CD4-positive, alpha-beta T cell treated with Interleukin-21 for 1 hour (primary cell): Measurements from ENCODE around the gene MMEL1.

Experiments
- DNase-seq: peaks from one replicate; pipeline ENCODE4 v3.0.0-alpha.2; 2020

MMEL1 gene

GRCh38 chr1:2603521-2604155 lies 29.2 kb downstream of the MMEL1 start:
- no peak for DNase-seq

- DNase-seq, result no peak
These were observed 29.8 kb downstream of the MMEL1 start for GRCh38 chr1:2602866-2603520.

GRCh38 chr1:2602311-2602835 lies 30.4 kb downstream of the MMEL1 start:
- DNase-seq, result no peak

- no peak for DNase-seq
These were observed 31.0 kb downstream of the MMEL1 start for GRCh38 chr1:2601721-2602303.

GRCh38 chr1:2598329-2598931 lies 34.4 kb downstream of the MMEL1 start:
- no peak for DNase-seq

- no peak for DNase-seq
These were observed 35.1 kb downstream of the MMEL1 start for GRCh38 chr1:2597441-2598328.

- no peak for DNase-seq
These were observed 36.1 kb downstream of the MMEL1 start for GRCh38 chr1:2596530-2597333.

- DNase-seq, result no peak
These were observed 36.8 kb downstream of the MMEL1 start for GRCh38 chr1:2595812-2596529.

GRCh38 chr1:2595261-2595811 lies 37.5 kb downstream of the MMEL1 start:
- no peak for DNase-seq

- DNase-seq, result no peak
These were observed 38.1 kb downstream of the MMEL1 start for GRCh38 chr1:2594641-2595131.

GRCh38 chr1:2594001-2594640 lies 38.7 kb downstream of the MMEL1 start:
- DNase-seq, result no peak

- DNase-seq, result no peak
These were observed 39.5 kb downstream of the MMEL1 start for GRCh38 chr1:2593251-2593878.

- DNase-seq, result no peak
These were observed 40.1 kb downstream of the MMEL1 start for GRCh38 chr1:2592672-2593071.

- no peak for DNase-seq
These were observed 41.1 kb downstream of the MMEL1 start for GRCh38 chr1:2591581-2592261.

GRCh38 chr1:2591233-2591580 lies 41.6 kb downstream of the MMEL1 start:
- DNase-seq, result no peak

- no peak for DNase-seq
These were observed 42.3 kb downstream of the MMEL1 start for GRCh38 chr1:2590233-2591141.

- no peak for DNase-seq
These were observed 43.2 kb downstream of the MMEL1 start for GRCh38 chr1:2589431-2590232.
